Measurements from ENCODE around the gene HTRA1.

DNA sequence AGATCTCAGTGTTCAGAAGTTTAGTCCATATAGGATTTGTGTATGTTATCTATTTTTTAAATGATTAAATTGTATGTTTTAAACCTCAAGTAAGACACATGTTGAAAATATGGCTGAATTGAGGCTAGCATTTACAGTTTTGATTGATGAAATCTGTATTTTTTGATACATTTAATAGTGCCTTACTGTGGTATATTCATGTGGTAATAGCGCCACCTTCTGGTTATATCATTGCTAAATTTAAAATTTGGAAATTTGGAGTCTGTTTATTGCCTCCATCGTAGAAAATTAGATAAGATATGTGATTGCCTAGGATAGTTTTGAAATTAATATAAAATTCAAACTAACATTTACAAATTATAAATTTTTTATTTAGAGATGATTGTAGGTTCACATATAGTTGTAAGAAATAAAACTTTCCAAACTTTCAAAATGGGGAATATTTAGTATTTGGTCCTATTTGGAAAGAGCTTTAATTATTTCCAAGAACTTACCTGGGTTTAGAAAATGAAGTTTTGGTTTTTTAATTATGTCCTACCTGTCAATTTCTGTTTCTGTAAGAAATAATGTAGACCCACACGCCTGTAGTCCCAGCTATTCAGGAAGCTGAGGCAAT lies 26.0 kb upstream of the HTRA1 start:
- TF ChIP-seq CTCF (conservative IDR thresholded peaks at IDR 0.05; ENCODE audit: low read length) (peak; percentile 82), EZH2phosphoT487 (IDR thresholded peaks at IDR 0.05; ENCODE audit: borderline replicate concordance) (no peak)

All from Loucy (cell line).